B cell (primary cell): Measurements from ENCODE around the gene ST6GALNAC1. TPM values are rescaled to one million over a fixed set of nuclear protein-coding genes. Genes with fewer than 3 reads are reported as not detected.

Source experiments
- ATAC-seq: fragments of 200-7000 bp; cut with Tn5 transposase; one replicate; pipeline ENCODE4 v1.10.0; 2021; ENCODE audit warnings: low read depth, mild to moderate bottlenecking, moderate number of reproducible peaks, moderate library complexity
- CTCF ChIA-PET: fragments of 350-600 bp; sonication (Branson Sonifier 250); formaldehyde crosslinking; loops from one replicate; lab custom pipeline; 2021; ENCODE audit warnings: antibody characterized with exemption, inconsistent platforms; lab: Charles Lee
- POLR2A ChIA-PET: fragments of 350-600 bp; sonication (Branson Sonifier 250); formaldehyde crosslinking; loops from one replicate; lab custom pipeline; 2021; ENCODE audit warnings: antibody characterized with exemption; lab: Charles Lee
- DNase-seq: peaks from one replicate; pipeline ENCODE4 v3.0.0; 2013
- H2AFZ ChIP-seq: 2 replicates; pipeline ENCODE4 v1.6.1; 2012; ENCODE audit warnings: mild to moderate bottlenecking, low read depth, low read length; ENCODE audit not compliant: insufficient read depth, poor library complexity, severe bottlenecking
- H3K27ac ChIP-seq, 2 donors: 1 replicate in 1 of 2; 2 replicates in 1 of 2; pipeline ENCODE4 v1.5.1; 2012 to 2013; ENCODE audit warnings: low read length in 2 of 2, mild to moderate bottlenecking in 2 of 2, moderate library complexity in 1 of 2
- H3K27me3 ChIP-seq, 4 experiments: fragments of 200-600 bp in 1 of 4; sonication (generic) in 1 of 4; replicated peaks in 1 of 4; 1 replicate in 2 of 4; 2 replicates in 2 of 4; pipeline versions ENCODE4 v1.6.1 to v1.7.0; 2013 to 2016; ENCODE audit warnings: low read length in 3 of 4, mild to moderate bottlenecking in 2 of 4, mixed read lengths in 1 of 4, moderate library complexity in 1 of 4; ENCODE audit not compliant: insufficient read depth in 4 of 4, control insufficient read depth in 3 of 4; ENCODE audit errors: control extremely low read depth in 1 of 4
- H3K36me3 ChIP-seq, 2 experiments: replicated peaks in 1 of 2; 1 replicate in 1 of 2; 2 replicates in 1 of 2; pipeline versions ENCODE4 v1.6.1 to v1.7.1; 2013; ENCODE audit warnings: low read length in 1 of 2; ENCODE audit not compliant: insufficient read depth in 2 of 2, control insufficient read depth in 1 of 2; ENCODE audit errors: control extremely low read depth in 1 of 2, extremely low read depth in 1 of 2
- H3K4me1 ChIP-seq, 2 donors: fragments of 200-600 bp in 1 of 2; sonication (generic) in 1 of 2; 1 replicate in 1 of 2; 2 replicates in 1 of 2; pipeline versions ENCODE4 v1.5.1 to v1.6.1; 2013 to 2017; ENCODE audit warnings: low read length in 2 of 2; ENCODE audit not compliant: control insufficient read depth in 2 of 2, insufficient read depth in 2 of 2
- H3K4me2 ChIP-seq: replicated peaks from 2 replicates; pipeline ENCODE3; 2012; ENCODE audit warnings: mild to moderate bottlenecking, low read depth, low read length; ENCODE audit not compliant: poor library complexity, severe bottlenecking
- H3K4me3 ChIP-seq, 5 experiments: fragments of 200-600 bp in 1 of 5; sonication (generic) in 1 of 5; 1 replicate in 3 of 5; 2 replicates in 2 of 5; pipeline versions ENCODE4 v1.5.1 to v1.7.0; 2011 to 2016; ENCODE audit warnings: low read length in 4 of 5, mild to moderate bottlenecking in 4 of 5, low read depth in 2 of 5, control low read depth in 1 of 5, moderate library complexity in 1 of 5; ENCODE audit not compliant: insufficient read depth in 1 of 5; ENCODE audit errors: control extremely low read depth in 1 of 5, extremely low read depth in 1 of 5
- H3K79me2 ChIP-seq: fragments of 200-600 bp; sonication (generic); one replicate; pipeline ENCODE4 v1.6.0; 2016; ENCODE audit warnings: low read length; ENCODE audit not compliant: control insufficient read depth, insufficient read depth
- H3K9ac ChIP-seq: fragments of 200-600 bp; sonication (generic); 2 replicates; pipeline ENCODE4 v1.6.1; 2017; ENCODE audit warnings: mild to moderate bottlenecking, low read length, moderate library complexity
- H3K9me3 ChIP-seq, 3 donors: one replicate each; pipeline versions ENCODE4 v1.6.1 to v1.7.1; 2013; ENCODE audit warnings: low read length in 2 of 3; ENCODE audit not compliant: control insufficient read depth in 2 of 3, insufficient read depth in 1 of 3; ENCODE audit errors: control extremely low read depth in 1 of 3
- H4K20me1 ChIP-seq: 2 replicates; pipeline ENCODE4 v1.6.0; 2012; ENCODE audit warnings: mild to moderate bottlenecking, low read length; ENCODE audit not compliant: insufficient read depth, control insufficient read depth, poor library complexity, severe bottlenecking
- H3K27ac Mint-ChIP-seq: one replicate; pipeline ENCODE4 v1.8.0; 2021; ENCODE audit warnings: mixed read lengths
- H3K27me3 Mint-ChIP-seq: one replicate; pipeline ENCODE4 v1.8.0; 2021; ENCODE audit warnings: mixed read lengths
- H3K4me1 Mint-ChIP-seq: one replicate; pipeline ENCODE4 v1.8.0; 2021; ENCODE audit warnings: mixed read lengths
- H3K4me3 Mint-ChIP-seq: one replicate; pipeline ENCODE4 v1.8.0; 2021; ENCODE audit warnings: mixed read lengths
- H3K9me3 Mint-ChIP-seq: one replicate; pipeline ENCODE4 v1.8.0; 2022; ENCODE audit warnings: mixed read lengths; ENCODE audit not compliant: insufficient read depth
- CTCF ChIP-seq: fragments of 200-600 bp; IDR thresholded peaks from one replicate; pipeline ENCODE4 v1.8.0; 2022; ENCODE audit warnings: antibody characterized with exemption, mild to moderate bottlenecking
- EZH2 ChIP-seq: IDR thresholded peaks from 2 replicates; pipeline ENCODE4 v1.6.1; 2012; ENCODE audit warnings: borderline replicate concordance, low read depth, mild to moderate bottlenecking, moderate library complexity, low read length; ENCODE audit not compliant: insufficient read depth, poor library complexity, severe bottlenecking
- WGBS: methylation state at CpG from one replicate; pipeline ENCODE4 v1.1.5; 2013; ENCODE audit warnings: missing lambda C conversion rate; ENCODE audit not compliant: insufficient coverage; 5-methylcytosine and 5-hydroxymethylcytosine counted together
- intact Hi-C: fragments of 100-400 bp; cut with micrococcal nuclease; formaldehyde crosslinking; loops from one replicate; pipeline ENCODE4 v1.10.0; 2022
- polyA plus RNA-seq: library from polyadenylated mRNA; depleted of rRNA; stranded (reverse); fragments of >200 nt; gene quantifications from 2 replicates; pipeline ENCODE4 v1.2.3, GENCODE V29; 2012
- total RNA-seq, 2 donors: library from RNA; stranded (reverse); fragments of 120-200 nt in 1 of 2; gene quantifications; 1 replicate in 1 of 2; 2 replicates in 1 of 2; pipeline versions ENCODE4 v1.2.3 to v1.2.4, GENCODE V29; 2013 to 2022

ST6GALNAC1 gene
- total and polyA plus RNA-seq, 2 donors (not counting 1 experiment from before 2014, with no cell fraction given), result not detected

DNA sequence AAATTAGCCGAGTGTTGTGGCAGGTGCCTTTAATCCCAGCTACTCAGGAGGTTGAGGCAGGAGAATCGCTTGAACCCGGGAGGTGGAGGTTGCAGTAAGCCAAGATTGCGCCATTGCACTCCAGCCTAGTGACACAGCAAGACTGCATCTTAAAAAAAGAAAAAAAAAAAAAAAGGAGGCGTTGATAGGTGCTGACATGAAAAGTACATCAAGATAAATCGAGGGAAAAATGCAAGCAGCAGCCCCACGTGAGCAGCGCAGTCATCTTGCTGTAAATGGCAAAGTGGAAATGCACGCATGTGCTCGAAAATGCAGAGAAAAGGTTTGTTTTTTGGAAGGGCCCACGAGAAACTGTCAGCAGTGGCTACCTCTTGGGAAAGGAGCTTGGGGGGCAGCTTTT is 46.3 kb upstream of the ST6GALNAC1 start:
- Histone ChIP-seq H3K79me2 (no peaks in the 10 kb centered on the region), H3K27me3 (peaks cover 0 to 5% (median 0%) of the 10 kb centered on the region in 4 experiments), H3K36me3 (no peaks in the 10 kb centered on the region), H4K20me1 (no peaks in the 10 kb centered on the region), H3K9me3 (no peaks in the 10 kb centered on the region), H3K9ac (no peak overlapping the region), H3K4me3 (no peak overlapping the region), H2AFZ (no peak overlapping the region), H3K4me2 (no peak overlapping the region), H3K27ac (no peak overlapping the region), H3K4me1 (no peaks in the 10 kb centered on the region)
- ATAC-seq, result no peak
- DNase-seq, result no peak
- 100% methylated on average over 5 of the region's 11 CpGs for WGBS
- ChIA-PET POLR2A (interaction anchor here (0.6 kb wide), 1 partner anchor 79 kb away, joined by 3 read pairs; no protein-coding TSS in a partner anchor), CTCF (no interaction called here)
- no peak overlapping the region for H3K4me3 Mint-ChIP-seq
- H3K4me1 Mint-ChIP-seq, result no peaks in the 10 kb centered on the region
- H3K27me3 Mint-ChIP-seq, result peaks cover 4% of the 10 kb centered on the region
- H3K9me3 Mint-ChIP-seq, result no peaks in the 10 kb centered on the region
- intact Hi-C loops, result no loop called here
- no peak overlapping the region for H3K27ac Mint-ChIP-seq
- no peak for TF ChIP-seq EZH2
- no peak for TF ChIP-seq CTCF

DNA sequence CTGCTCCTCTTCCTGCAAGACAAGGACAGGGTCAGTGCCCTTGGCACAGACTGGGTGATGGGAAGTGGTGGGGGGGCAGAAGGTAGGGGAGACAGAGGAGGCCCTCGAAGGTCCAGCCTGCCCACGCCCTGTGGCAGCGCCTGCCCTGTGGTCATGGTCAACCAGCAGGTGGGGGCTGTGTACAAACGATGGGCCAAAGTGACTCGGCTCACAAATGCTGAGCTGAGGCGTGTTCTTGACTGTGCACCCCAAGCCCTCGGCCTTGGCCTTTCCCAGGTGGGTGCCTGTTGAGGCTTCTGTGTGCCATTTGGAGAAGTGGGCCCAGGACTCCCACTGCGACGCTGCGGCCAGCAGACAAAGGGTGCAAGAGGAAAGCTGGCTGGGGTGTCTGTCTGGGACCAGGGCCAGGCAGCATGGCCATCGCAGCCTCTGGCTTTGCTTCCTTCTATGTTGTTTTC is 44.6 kb upstream of the ST6GALNAC1 start:
- 85% methylated on average over 11 of the region's 11 CpGs for WGBS
- no peaks in the 10 kb centered on the region for H3K79me2 ChIP-seq
- no peaks in the 10 kb centered on the region for H3K4me1 ChIP-seq
- Mint-ChIP-seq H3K27ac (no peak overlapping the region), H3K27me3 (peaks cover 4% of the 10 kb centered on the region), H3K4me3 (no peak overlapping the region), H3K9me3 (no peaks in the 10 kb centered on the region), H3K4me1 (no peaks in the 10 kb centered on the region)
- intact Hi-C loops, result no loop called here
- no peak for TF ChIP-seq CTCF
- TF ChIP-seq EZH2, result no peak
- ATAC-seq, result no peak
- H3K27me3 ChIP-seq, result peaks cover 0 to 5% (median 0%) of the 10 kb centered on the region in 4 experiments
- H3K27ac ChIP-seq, result no peak overlapping the region
- no peak overlapping the region for H3K4me2 ChIP-seq
- H4K20me1 ChIP-seq, result no peaks in the 10 kb centered on the region
- H3K9ac ChIP-seq, result no peak overlapping the region
- H2AFZ ChIP-seq, result no peak overlapping the region
- DNase-seq, result no peak
- H3K4me3 ChIP-seq, result no peak overlapping the region
- CTCF ChIA-PET, result no interaction called here
- H3K9me3 ChIP-seq, result no peaks in the 10 kb centered on the region
- no peaks in the 10 kb centered on the region for H3K36me3 ChIP-seq
- POLR2A ChIA-PET, result no interaction called here
